H9 (cell line): Measurements from ENCODE around the gene L1TD1. TPM values are rescaled to one million over a fixed set of nuclear protein-coding genes. Genes with fewer than 3 reads are reported as not detected.
A peak's percentile ranks its signal among the peaks of the same experiment; 100 is the strongest.
"Not testable (repeated sequence)": the region's sequence is repeated elsewhere in the genome, so short reads cannot be mapped to it uniquely, and the experiment has no call there.

ENCODE experiments used
- DNase-seq: peaks from one replicate; pipeline ENCODE4 v3.0.0-alpha.2; 2017
- H2AFZ ChIP-seq: one replicate; pipeline ENCODE4 v1.6.1; 2013; ENCODE audit warnings: mild to moderate bottlenecking, low read length, control low read depth, moderate library complexity
- H2AK5ac ChIP-seq: 2 replicates; pipeline ENCODE4 v1.6.1; 2013; ENCODE audit warnings: low read length, control low read depth, mixed read lengths; ENCODE audit not compliant: insufficient read length
- H2BK120ac ChIP-seq: one replicate; pipeline ENCODE4 v1.6.1; 2013; ENCODE audit warnings: low read depth, mild to moderate bottlenecking, low read length, control low read depth, inconsistent platforms; ENCODE audit not compliant: poor library complexity, severe bottlenecking
- H2BK12ac ChIP-seq: 2 replicates; pipeline ENCODE4 v1.6.1; 2013; ENCODE audit warnings: low read length, control low read depth, mixed read lengths, low read depth; ENCODE audit not compliant: insufficient read length
- H2BK15ac ChIP-seq: 2 replicates; pipeline ENCODE4 v1.6.1; 2013; ENCODE audit warnings: low read depth, low read length, control low read depth
- H2BK20ac ChIP-seq: one replicate; pipeline ENCODE4 v1.6.1; 2013; ENCODE audit warnings: low read depth, mild to moderate bottlenecking, low read length, control low read depth, inconsistent platforms; ENCODE audit not compliant: poor library complexity, severe bottlenecking
- H2BK5ac ChIP-seq: 2 replicates; pipeline ENCODE4 v1.6.1; 2013; ENCODE audit warnings: low read length, control low read depth, mixed read lengths; ENCODE audit not compliant: insufficient read length
- H3K14ac ChIP-seq: 2 replicates; pipeline ENCODE4 v1.6.1; 2013; ENCODE audit warnings: low read length, control low read depth; ENCODE audit not compliant: insufficient read depth
- H3K18ac ChIP-seq: 2 replicates; pipeline ENCODE4 v1.6.1; 2013; ENCODE audit warnings: low read depth, mild to moderate bottlenecking, mixed read lengths, low read length, control low read depth; ENCODE audit not compliant: insufficient read length
- H3K23ac ChIP-seq: 2 replicates; pipeline ENCODE4 v1.6.1; 2013; ENCODE audit warnings: low read length, control low read depth, mixed read lengths, low read depth; ENCODE audit not compliant: insufficient read length
- H3K23me2 ChIP-seq: 2 replicates; pipeline ENCODE4 v1.6.1; 2013; ENCODE audit warnings: low read depth, mild to moderate bottlenecking, mixed read lengths, low read length, control low read depth; ENCODE audit not compliant: insufficient read length, poor library complexity, severe bottlenecking
- H3K27ac ChIP-seq: 2 replicates; pipeline ENCODE4 v1.5.1; 2013; ENCODE audit warnings: low read length, control low read depth, mixed read lengths, low read depth; ENCODE audit not compliant: insufficient read length
- H3K27me3 ChIP-seq: 2 replicates; pipeline ENCODE4 v1.6.1; 2013; ENCODE audit warnings: low read length, control low read depth, inconsistent platforms; ENCODE audit not compliant: insufficient read depth
- H3K4ac ChIP-seq: 2 replicates; pipeline ENCODE4 v1.6.1; 2013; ENCODE audit warnings: low read depth, mild to moderate bottlenecking, control low read depth, inconsistent platforms, low read length, moderate library complexity
- H3K4me1 ChIP-seq: 2 replicates; pipeline ENCODE4 v1.6.1; 2013; ENCODE audit warnings: low read length, control low read depth, inconsistent platforms; ENCODE audit not compliant: insufficient read depth
- H3K4me2 ChIP-seq: 2 replicates; pipeline ENCODE4 v1.6.1; 2013; ENCODE audit warnings: low read length, control low read depth, mixed read lengths; ENCODE audit not compliant: insufficient read length, insufficient read depth
- H3K56ac ChIP-seq: 2 replicates; pipeline ENCODE4 v1.6.1; 2013; ENCODE audit warnings: low read depth, mild to moderate bottlenecking, mixed read lengths, low read length, control low read depth; ENCODE audit not compliant: insufficient read length
- H3K79me1 ChIP-seq: 2 replicates; pipeline ENCODE4 v1.6.1; 2013; ENCODE audit warnings: low read depth, mild to moderate bottlenecking, moderate library complexity, low read length, control low read depth, inconsistent platforms; ENCODE audit not compliant: insufficient read depth, poor library complexity, severe bottlenecking
- H3K79me2 ChIP-seq: 2 replicates; pipeline ENCODE4 v1.6.1; 2013; ENCODE audit warnings: low read length, control low read depth, inconsistent platforms; ENCODE audit not compliant: insufficient read depth
- H3K9ac ChIP-seq: 2 replicates; pipeline ENCODE4 v1.6.1; 2013; ENCODE audit warnings: low read length, control low read depth, mixed read lengths; ENCODE audit not compliant: insufficient read length; ENCODE audit errors: extremely low read depth
- H3K9me3 ChIP-seq: one replicate; pipeline ENCODE4 v1.6.1; 2013; ENCODE audit warnings: low read depth, low read length, inconsistent platforms; ENCODE audit not compliant: control insufficient read depth
- H3T11ph ChIP-seq: one replicate; pipeline ENCODE4 v1.6.1; 2013; ENCODE audit warnings: mild to moderate bottlenecking, low read length, control low read depth, inconsistent platforms
- H4K20me1 ChIP-seq: one replicate; pipeline ENCODE4 v1.6.1; 2013; ENCODE audit not compliant: control insufficient read depth, insufficient read length, insufficient read depth
- H4K5ac ChIP-seq: 2 replicates; pipeline ENCODE4 v1.6.1; 2013; ENCODE audit warnings: low read depth, mild to moderate bottlenecking, mixed read lengths, low read length, control low read depth; ENCODE audit not compliant: insufficient read length
- H4K8ac ChIP-seq: replicated peaks from 2 replicates; pipeline ENCODE4 v1.6.1; 2013; ENCODE audit warnings: low read length, control low read depth, mixed read lengths, low read depth; ENCODE audit not compliant: insufficient read length
- H4K91ac ChIP-seq: 2 replicates; pipeline ENCODE4 v1.6.1; 2013; ENCODE audit warnings: low read depth, mild to moderate bottlenecking, moderate library complexity, mixed read lengths, low read length, control low read depth; ENCODE audit not compliant: insufficient read length
- H3K27ac Mint-ChIP-seq, 3 experiments: 2 replicates in 2 of 3; 3 replicates in 1 of 3; pipeline ENCODE4 v1.8.0; 2020 to 2021; ENCODE audit warnings: mixed read lengths in 3 of 3, mild to moderate bottlenecking in 1 of 3, moderate library complexity in 1 of 3
- H3K27me3 Mint-ChIP-seq: 2 replicates; pipeline ENCODE4 v1.8.0; 2021; ENCODE audit warnings: low read depth, mild to moderate bottlenecking, moderate library complexity, mixed read lengths
- H3K36me3 Mint-ChIP-seq, 3 experiments: 2 replicates in 2 of 3; 3 replicates in 1 of 3; pipeline ENCODE4 v1.8.0; 2020 to 2021; ENCODE audit warnings: low read depth in 3 of 3, mixed read lengths in 3 of 3; ENCODE audit not compliant: insufficient read depth in 1 of 3
- H3K4me1 Mint-ChIP-seq, 2 experiments: 2 replicates each; pipeline ENCODE4 v1.8.0; 2020; ENCODE audit warnings: mixed read lengths in 2 of 2
- H3K4me3 Mint-ChIP-seq, 2 experiments: 2 replicates in 1 of 2; 3 replicates in 1 of 2; pipeline ENCODE4 v1.8.0; 2020 to 2021; ENCODE audit warnings: mild to moderate bottlenecking in 2 of 2, mixed read lengths in 2 of 2, moderate library complexity in 1 of 2
- H3K9me3 Mint-ChIP-seq, 2 experiments: 2 replicates in 1 of 2; 3 replicates in 1 of 2; pipeline ENCODE4 v1.8.0; 2020; ENCODE audit warnings: mild to moderate bottlenecking in 2 of 2, mixed read lengths in 2 of 2, moderate library complexity in 1 of 2
- WGBS: extraction: QIAGEN DNeasy Blood & Tissue Kit; methylation state at CpG from one replicate; pipeline ENCODE4 v1.1.7; 2013; ENCODE audit warnings: missing lambda C conversion rate, low lambda C conversion rate, mixed read lengths; ENCODE audit not compliant: insufficient read length; ENCODE audit errors: extremely low coverage; 5-methylcytosine and 5-hydroxymethylcytosine counted together
- total RNA-seq: library from RNA; stranded (reverse); gene quantifications from 2 replicates; pipeline ENCODE4 v1.2.1, GENCODE V29; 2021
- TF ChIP-seq, protein P1 (sequence below): fragments of 200-600 bp; sonication (generic); conservative IDR thresholded peaks from 3 replicates; pipeline ENCODE4 v1.8.0; 2021; ENCODE audit warnings: antibody characterized with exemption, mild to moderate bottlenecking

Gene L1TD1
- total RNA-seq, 1 experiment from 2014 or later: 422 TPM

DNA sequence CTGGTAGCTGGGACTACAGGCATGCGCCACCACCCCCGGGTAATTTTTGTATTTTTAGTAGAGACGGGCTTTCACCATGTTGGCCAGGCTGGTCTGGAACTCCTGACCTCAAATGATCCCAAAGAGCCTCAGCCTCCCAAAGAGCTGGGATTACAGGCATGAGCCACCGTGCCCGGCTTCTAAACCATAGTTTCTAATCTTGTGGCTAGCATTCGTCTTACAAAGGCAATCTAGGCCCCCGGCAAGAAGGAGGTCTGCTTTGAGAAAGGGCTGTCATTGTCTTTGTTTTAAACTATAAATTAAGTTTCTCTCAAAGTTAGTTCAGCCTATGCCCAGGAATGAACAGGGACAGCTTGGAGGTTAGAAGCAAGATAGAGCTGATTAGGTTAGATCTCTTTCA lies 10.3 kb upstream of the L1TD1 start:
- Histone ChIP-seq H3K9me3 (no peaks in the 10 kb centered on the region), H3K79me2 (no peaks in the 10 kb centered on the region), H2AK5ac (no peak overlapping the region), H3K4me1 (peaks cover 6% of the 10 kb centered on the region; the same call in 1 of the 2 replicates), H3K18ac (no peak overlapping the region), H3K23me2 (no peaks in the 10 kb centered on the region), H3K79me1 (no peaks in the 10 kb centered on the region), H2BK20ac (no peak overlapping the region), H3K14ac (no peak overlapping the region), H3K4ac (no peak overlapping the region), H3K27me3 (no peaks in the 10 kb centered on the region), H4K5ac (no peak overlapping the region), H4K91ac (no peak overlapping the region), H4K8ac (no peak overlapping the region), H3T11ph (no peak overlapping the region), H2BK15ac (no peak overlapping the region), H2BK12ac (no peak overlapping the region), H3K27ac (no peak overlapping the region), H2AFZ (no peak overlapping the region), H3K4me2 (no peak overlapping the region), H3K9ac (no peak overlapping the region), H3K23ac (no peak overlapping the region), H4K20me1 (no peaks in the 10 kb centered on the region), H2BK5ac (no peak overlapping the region), H3K56ac (no peak overlapping the region), H2BK120ac (no peak overlapping the region)
- Mint-ChIP-seq H3K4me3 (peak overlapping the region in 1 of 2 experiments; percentile 11; a peak in 1 of 5 replicates), H3K27ac (peak overlapping the region in 2 of 3 experiments; percentile 96 to 99; a peak in 3 of 7 replicates), H3K27me3 (no peaks in the 10 kb centered on the region), H3K4me1 (peaks cover 52 to 53% of the 10 kb centered on the region in 2 experiments), H3K36me3 (no peaks in the 10 kb centered on the region; a peak in 2 of 7 replicates), H3K9me3 (no peaks in the 10 kb centered on the region)
- TF ChIP-seq, protein P1, sequence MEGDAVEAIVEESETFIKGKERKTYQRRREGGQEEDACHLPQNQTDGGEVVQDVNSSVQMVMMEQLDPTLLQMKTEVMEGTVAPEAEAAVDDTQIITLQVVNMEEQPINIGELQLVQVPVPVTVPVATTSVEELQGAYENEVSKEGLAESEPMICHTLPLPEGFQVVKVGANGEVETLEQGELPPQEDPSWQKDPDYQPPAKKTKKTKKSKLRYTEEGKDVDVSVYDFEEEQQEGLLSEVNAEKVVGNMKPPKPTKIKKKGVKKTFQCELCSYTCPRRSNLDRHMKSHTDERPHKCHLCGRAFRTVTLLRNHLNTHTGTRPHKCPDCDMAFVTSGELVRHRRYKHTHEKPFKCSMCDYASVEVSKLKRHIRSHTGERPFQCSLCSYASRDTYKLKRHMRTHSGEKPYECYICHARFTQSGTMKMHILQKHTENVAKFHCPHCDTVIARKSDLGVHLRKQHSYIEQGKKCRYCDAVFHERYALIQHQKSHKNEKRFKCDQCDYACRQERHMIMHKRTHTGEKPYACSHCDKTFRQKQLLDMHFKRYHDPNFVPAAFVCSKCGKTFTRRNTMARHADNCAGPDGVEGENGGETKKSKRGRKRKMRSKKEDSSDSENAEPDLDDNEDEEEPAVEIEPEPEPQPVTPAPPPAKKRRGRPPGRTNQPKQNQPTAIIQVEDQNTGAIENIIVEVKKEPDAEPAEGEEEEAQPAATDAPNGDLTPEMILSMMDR: no peak
- no CpG with 5 or more reads among the region's 7 CpGs for WGBS
- DNase-seq: peak; percentile 5

DNA sequence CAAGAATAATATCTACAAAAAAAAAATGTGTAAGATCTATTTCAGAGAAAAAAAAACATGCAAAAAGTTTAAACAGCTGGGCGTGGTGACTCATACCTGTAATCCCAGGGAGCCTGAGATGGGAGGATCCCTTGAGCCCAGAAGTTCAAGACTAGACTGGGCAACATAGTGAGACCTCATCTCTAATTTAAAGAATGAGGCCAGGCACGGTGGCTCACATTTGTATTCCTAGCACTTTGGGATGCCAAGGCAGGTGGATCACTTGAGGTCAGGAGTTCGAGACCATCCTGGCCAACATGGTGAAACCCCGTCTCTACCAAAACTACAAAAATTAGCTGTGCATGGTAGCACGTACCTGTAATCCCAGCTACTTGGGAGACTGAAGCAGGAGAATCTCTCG lies 9.4 kb upstream of the L1TD1 start:
- H3K27ac ChIP-seq, H2BK20ac ChIP-seq, H3K4ac ChIP-seq, H3K27me3 Mint-ChIP-seq, H3T11ph ChIP-seq, H3K56ac ChIP-seq, H3K23ac ChIP-seq, H2BK5ac ChIP-seq, H2BK12ac ChIP-seq, H3K9me3 ChIP-seq, H2BK15ac ChIP-seq, H3K79me1 ChIP-seq, H3K4me1 ChIP-seq, H4K91ac ChIP-seq, H3K18ac ChIP-seq, H2BK120ac ChIP-seq, H2AFZ ChIP-seq, H3K27me3 ChIP-seq, H3K79me2 ChIP-seq, H3K9me3 Mint-ChIP-seq, H4K5ac ChIP-seq, H3K4me3 Mint-ChIP-seq, H3K36me3 Mint-ChIP-seq, H3K23me2 ChIP-seq, H3K9ac ChIP-seq, H3K14ac ChIP-seq, H2AK5ac ChIP-seq, H3K4me2 ChIP-seq, H3K27ac Mint-ChIP-seq, H4K20me1 ChIP-seq, H4K8ac ChIP-seq: not testable (repeated sequence)
- no CpG with 5 or more reads among the region's 6 CpGs for WGBS
- H3K4me1 Mint-ChIP-seq: peaks cover 43 to 44% of the 10 kb centered on the region in 2 experiments
- DNase-seq: peak; percentile 4
